Measurements from ENCODE around the gene ACOX3. TPM values are rescaled to one million over a fixed set of nuclear protein-coding genes. Genes with fewer than 3 reads are reported as not detected.

The ACOX3 gene
- total RNA-seq, 1 donor, result 26.9 TPM

- DNase-seq (ENCODE audit: low read depth), result no peak
- H3K4me3 ChIP-seq (ENCODE audit: low read depth, low read length), result no peak overlapping the region
- no peak for TF ChIP-seq CTCF (IDR thresholded peaks at IDR 0.05; ENCODE audit: insufficient read depth, low read length)
Observed at GRCh38 chr4:8477676-8478075, 37.2 kb upstream of the ACOX3 start.

- no peak overlapping the region for H3K4me3 ChIP-seq (ENCODE audit: low read depth, low read length)
- no peak for TF ChIP-seq CTCF (IDR thresholded peaks at IDR 0.05; ENCODE audit: insufficient read depth, low read length)
- DNase-seq (ENCODE audit: low read depth), result no peak
Observed at GRCh38 chr4:8477095-8477635, 36.6 kb upstream of the ACOX3 start.

GRCh38 chr4:8475751-8476575 lies 35.4 kb upstream of the ACOX3 start:
- no peak for DNase-seq (ENCODE audit: low read depth)
- no peak overlapping the region for H3K4me3 ChIP-seq (ENCODE audit: low read depth, low read length)
- no peak for TF ChIP-seq CTCF (IDR thresholded peaks at IDR 0.05; ENCODE audit: insufficient read depth, low read length)

GRCh38 chr4:8474856-8475255 lies 34.3 kb upstream of the ACOX3 start:
- no peak for TF ChIP-seq CTCF (IDR thresholded peaks at IDR 0.05; ENCODE audit: insufficient read depth, low read length)
- DNase-seq (ENCODE audit: low read depth), result no peak
- no peak overlapping the region for H3K4me3 ChIP-seq (ENCODE audit: low read depth, low read length)

- no peak for DNase-seq (ENCODE audit: low read depth)
Observed at GRCh38 chr4:8473920-8474590, 33.5 kb upstream of the ACOX3 start.

More at GRCh38 chr4:8473920-8474590, 33.5 kb upstream of the ACOX3 start:
- TF ChIP-seq CTCF (IDR thresholded peaks at IDR 0.05; ENCODE audit: insufficient read depth, low read length), result no peak
- no peak overlapping the region for H3K4me3 ChIP-seq (ENCODE audit: low read depth, low read length)
